H1 (cell line): ENCODE results near the gene GIPC1. TPM values are rescaled to one million over a fixed set of nuclear protein-coding genes. Genes with fewer than 3 reads are reported as not detected.

Source experiments
- BACH1 ChIP-seq: IDR thresholded peaks from 2 replicates; pipeline ENCODE4 v1.6.1; 2012; ENCODE audit warnings: low read length, improper control_type of control experiment
- BCL11A ChIP-seq, 2 experiments: IDR thresholded peaks; one replicate each; pipeline ENCODE4 v1.6.1; 2011; ENCODE audit warnings: low read depth in 2 of 2, low read length in 2 of 2, mild to moderate bottlenecking in 2 of 2
- CTCF ChIP-seq, 3 experiments: IDR thresholded peaks; 1 replicate in 2 of 3; 2 replicates in 1 of 3; pipeline versions ENCODE4 v1.5.1 to v1.6.1; 2011; ENCODE audit warnings: low read length in 3 of 3, mild to moderate bottlenecking in 3 of 3, inconsistent platforms in 2 of 3, low read depth in 1 of 3, moderate library complexity in 1 of 3; ENCODE audit not compliant: insufficient read depth in 1 of 3; ENCODE audit errors: control extremely low read depth in 1 of 3
- NRF1 ChIP-seq: IDR thresholded peaks from 2 replicates; pipeline ENCODE4 v1.6.1; 2011; ENCODE audit warnings: mild to moderate bottlenecking, low read depth, low read length, improper control_type of control experiment
- polyA plus RNA-seq, 7 experiments: library from polyadenylated mRNA; depleted of rRNA in 3 of 7; stranded (reverse) in 5 of 7; unstranded in 2 of 7; fragments of >200 nt in 5 of 7; fragments of 200-250 nt in 2 of 7; gene quantifications; 1 replicate in 5 of 7; 2 replicates in 1 of 7; 4 replicates in 1 of 7; pipeline versions ENCODE4 v1.2.1 to v1.2.3, GENCODE V29; 2011 to 2013; ENCODE audit warnings: missing spikeins in 2 of 7, mixed read lengths in 2 of 7
- total RNA-seq: library from RNA; stranded (reverse); fragmentation: NEBNext Ultra II Directional; extraction: Animal tissue kit (Norgen Biotek cat#: 25700); gene quantifications from 2 replicates; pipeline ENCODE4 v1.2.1, GENCODE V29; 2021

Gene GIPC1
- total and polyA plus RNA-seq, 2 of the 8 experiments (the other 6 are each of a cell fraction or from before 2014, with no cell fraction given): 65.6 to 72.0 TPM

GRCh38 chr19:14479975-14480699 is 15.8 kb downstream of the GIPC1 start (continued):
- TF ChIP-seq CTCF (IDR thresholded peaks at IDR 0.05; ENCODE audit: control extremely low read depth in 1 of 3, insufficient read depth in 1 of 3, low read depth in 1 of 3, low read length in 3 of 3) (peak; percentile 95 to 98 (median 98)), BACH1 (no peak), BCL11A (IDR thresholded peaks at IDR 0.05; ENCODE audit: low read depth in 2 of 2, low read length in 2 of 2) (no peak), NRF1 (no peak)
